WERI-Rb-1 (cell line): Measurements from ENCODE around the gene TGM3.

Experiments
- DNase-seq: peaks from one replicate; pipeline ENCODE4 v3.0.0-alpha.2; 2020
- H3K27ac ChIP-seq: fragments of 250-450 bp; sonication (Bioruptor Pico); 2 replicates; pipeline ENCODE4 v1.5.1; 2020; ENCODE audit warnings: mild to moderate bottlenecking, moderate library complexity
- H3K27me3 ChIP-seq: fragments of 250-450 bp; sonication (Bioruptor Pico); 2 replicates; pipeline ENCODE4 v1.5.1; 2021; ENCODE audit warnings: mild to moderate bottlenecking, low read depth, moderate library complexity; ENCODE audit not compliant: insufficient read depth, severe bottlenecking
- H3K36me3 ChIP-seq: fragments of 250-450 bp; sonication (Bioruptor Pico); 2 replicates; pipeline ENCODE4 v1.5.1; 2020; ENCODE audit warnings: mild to moderate bottlenecking, moderate library complexity
- H3K4me3 ChIP-seq: 2 replicates; pipeline ENCODE4 v1.5.1; 2011; ENCODE audit warnings: low read depth, mild to moderate bottlenecking, control low read depth, low read length
- H3K9me3 ChIP-seq: fragments of 250-450 bp; sonication (Bioruptor Pico); 2 replicates; pipeline ENCODE4 v1.5.1; 2021; ENCODE audit warnings: mild to moderate bottlenecking, moderate library complexity; ENCODE audit not compliant: severe bottlenecking
- CTCF ChIP-seq: IDR thresholded peaks from 2 replicates; pipeline ENCODE4 v1.5.1; 2011; ENCODE audit warnings: low read depth, mild to moderate bottlenecking, control low read depth, inconsistent platforms, low read length

The TGM3 gene

GRCh38 chr20:2287504-2287903, 8.3 kb upstream of the TGM3 start:
- no peak for TF ChIP-seq CTCF
- H3K9me3 ChIP-seq, result no peaks in the 10 kb centered on the region

GRCh38 chr20:2289475-2289874, 6.3 kb upstream of the TGM3 start:
- H3K36me3 ChIP-seq, result no peaks in the 10 kb centered on the region
- H3K9me3 ChIP-seq, result no peaks in the 10 kb centered on the region
- H3K27ac ChIP-seq, result no peak overlapping the region
- no peak for TF ChIP-seq CTCF
- DNase-seq, result no peak
- no peak overlapping the region for H3K4me3 ChIP-seq
- peaks cover 18% of the 10 kb centered on the region for H3K27me3 ChIP-seq

More at GRCh38 chr20:2287504-2287903, 8.3 kb upstream of the TGM3 start:
- no peak for DNase-seq
- H3K27ac ChIP-seq, result no peak overlapping the region
- H3K4me3 ChIP-seq, result no peak overlapping the region
- peaks cover 24% of the 10 kb centered on the region for H3K27me3 ChIP-seq
- H3K36me3 ChIP-seq, result no peaks in the 10 kb centered on the region

DNA sequence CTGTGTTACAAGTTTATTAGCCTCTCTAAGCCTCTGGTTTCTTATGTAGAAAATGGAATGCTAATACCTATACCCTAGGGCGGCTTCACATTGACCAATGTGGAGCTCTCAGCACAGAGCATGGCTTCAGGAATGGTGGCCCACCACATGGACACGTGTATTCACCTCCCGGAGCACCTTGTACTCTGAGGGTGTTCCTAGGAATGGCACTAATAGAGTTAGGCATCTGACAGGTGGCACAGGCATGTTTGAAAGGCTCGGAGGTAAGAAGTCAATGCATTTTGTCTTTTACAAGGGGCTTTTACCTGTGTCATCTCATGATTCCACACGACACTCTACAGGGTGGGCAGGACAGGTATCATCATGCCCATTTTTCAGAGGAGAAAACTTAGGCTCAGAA, 5.3 kb upstream of the TGM3 start:
- Histone ChIP-seq H3K9me3 (no peaks in the 10 kb centered on the region), H3K27me3 (peaks cover 14% of the 10 kb centered on the region), H3K4me3 (no peak overlapping the region), H3K27ac (no peak overlapping the region), H3K36me3 (no peaks in the 10 kb centered on the region)
- TF ChIP-seq CTCF, result no peak
- no peak for DNase-seq

DNA sequence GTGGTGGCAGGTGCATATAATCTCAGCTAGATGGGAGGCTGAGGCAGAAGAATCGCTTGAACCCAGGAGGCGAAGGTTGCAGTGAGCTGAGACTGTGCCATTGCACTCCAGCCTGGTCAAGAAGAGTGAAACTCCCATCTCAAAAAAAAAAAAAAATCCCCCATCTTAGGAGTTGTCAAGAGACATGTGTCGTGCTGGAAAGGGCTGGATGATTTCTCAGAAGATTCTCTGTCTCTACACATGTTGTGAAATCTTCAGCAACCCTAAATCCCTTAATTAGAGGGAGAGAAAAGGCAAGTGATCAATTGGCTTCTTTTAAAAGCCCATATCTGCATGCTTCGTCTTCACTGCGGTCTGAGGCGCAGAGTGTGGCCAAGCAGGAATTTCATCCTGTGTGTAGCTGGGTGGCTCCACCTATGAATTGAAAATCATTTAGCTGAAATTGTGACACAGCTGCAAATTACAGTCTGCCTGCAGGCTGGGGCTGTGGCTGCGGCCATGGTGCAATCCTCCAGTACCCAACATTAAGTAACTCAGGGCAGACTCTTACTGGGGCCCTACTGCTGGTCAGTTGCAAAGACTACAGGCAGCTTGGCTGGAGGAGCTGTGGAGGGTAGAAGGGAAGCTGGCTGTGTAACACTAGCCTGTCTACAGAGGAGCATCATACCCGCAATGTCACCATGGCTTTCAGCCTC, 3.2 kb upstream of the TGM3 start:
- no peak for DNase-seq
- H3K4me3 ChIP-seq, result no peak overlapping the region
- H3K36me3 ChIP-seq, result no peaks in the 10 kb centered on the region
- no peaks in the 10 kb centered on the region for H3K9me3 ChIP-seq
- H3K27me3 ChIP-seq, result peaks cover 16% of the 10 kb centered on the region
- no peak overlapping the region for H3K27ac ChIP-seq
- TF ChIP-seq CTCF, result no peak

GRCh38 chr20:2293486-2293885, 2.3 kb upstream of the TGM3 start:
- Histone ChIP-seq H3K36me3 (no peaks in the 10 kb centered on the region), H3K4me3 (no peak overlapping the region), H3K27ac (no peak overlapping the region), H3K27me3 (peaks cover 16% of the 10 kb centered on the region), H3K9me3 (no peaks in the 10 kb centered on the region)
- no peak for DNase-seq
- TF ChIP-seq CTCF, result no peak

GRCh38 chr20:2293971-2294370, 1.8 kb upstream of the TGM3 start:
- Histone ChIP-seq H3K36me3 (no peaks in the 10 kb centered on the region), H3K27ac (no peak overlapping the region), H3K27me3 (peaks cover 13% of the 10 kb centered on the region), H3K9me3 (no peaks in the 10 kb centered on the region), H3K4me3 (no peak overlapping the region)
- no peak for TF ChIP-seq CTCF
- DNase-seq, result no peak
